HL-60/S4 treated with phorbol 12-myristate 13-acetate at 8.2 ng/mL for 4 days and 3 days (cell line): Measurements from ENCODE around the gene TMEM109.

ENCODE experiments used
- in situ Hi-C: fragments of 300-500 bp; cut with MboI; formaldehyde crosslinking; loops from 2 replicates; pipeline ENCODE4 v1.15.0; 2022; ENCODE audit warnings: low sequenced_read_pairs

TMEM109 gene

DNA sequence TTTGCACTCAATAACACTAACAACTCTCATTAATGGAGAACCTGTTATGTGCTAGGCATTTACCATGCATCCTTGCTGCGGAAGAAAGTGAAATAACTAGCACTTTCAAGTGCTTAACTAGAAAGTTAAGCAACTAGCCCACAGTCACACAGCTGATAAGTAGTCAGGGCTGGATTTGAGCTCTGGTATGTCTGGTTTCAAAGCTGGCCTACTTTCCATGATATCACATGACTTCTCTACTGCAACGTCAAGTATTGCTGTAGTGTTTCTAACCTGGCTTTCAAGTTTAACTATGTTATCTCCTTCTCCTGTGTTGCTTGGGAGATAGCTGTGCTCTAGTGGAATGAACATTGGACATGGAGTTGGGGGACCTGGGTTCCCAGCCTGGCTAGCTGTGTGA is 25.9 kb downstream of the TMEM109 start:
- in situ Hi-C loops = no loop called here

- in situ Hi-C loops = no loop called here
Observed at GRCh38 chr11:60941371-60942119, 27.6 kb downstream of the TMEM109 start.

- in situ Hi-C loops = no loop called here
Observed at GRCh38 chr11:60942219-60942618, 28.3 kb downstream of the TMEM109 start.

GRCh38 chr11:60942970-60943565 is 29.1 kb downstream of the TMEM109 start:
- in situ Hi-C loops = no loop called here

GRCh38 chr11:60944490-60945294 is 30.7 kb downstream of the TMEM109 start:
- in situ Hi-C loops = no loop called here

DNA sequence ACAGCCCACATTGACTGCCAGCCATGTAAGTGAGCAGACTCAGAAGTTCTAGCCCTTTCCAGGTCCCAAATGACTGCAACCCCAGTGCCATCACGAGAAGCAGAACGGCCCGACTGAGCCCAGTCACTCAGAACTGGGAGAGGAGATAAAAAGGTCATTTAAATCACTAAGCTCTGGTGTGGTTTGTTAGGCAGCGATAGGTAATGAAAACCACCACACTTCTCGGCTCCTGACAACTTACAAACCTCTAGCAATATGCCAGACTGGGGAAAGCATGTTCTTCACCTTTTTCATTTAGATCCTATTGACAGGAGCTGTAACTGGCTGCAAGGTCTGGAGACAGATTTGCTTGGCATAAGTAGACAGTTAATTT is 31.3 kb downstream of the TMEM109 start:
- in situ Hi-C loops = no loop called here

DNA sequence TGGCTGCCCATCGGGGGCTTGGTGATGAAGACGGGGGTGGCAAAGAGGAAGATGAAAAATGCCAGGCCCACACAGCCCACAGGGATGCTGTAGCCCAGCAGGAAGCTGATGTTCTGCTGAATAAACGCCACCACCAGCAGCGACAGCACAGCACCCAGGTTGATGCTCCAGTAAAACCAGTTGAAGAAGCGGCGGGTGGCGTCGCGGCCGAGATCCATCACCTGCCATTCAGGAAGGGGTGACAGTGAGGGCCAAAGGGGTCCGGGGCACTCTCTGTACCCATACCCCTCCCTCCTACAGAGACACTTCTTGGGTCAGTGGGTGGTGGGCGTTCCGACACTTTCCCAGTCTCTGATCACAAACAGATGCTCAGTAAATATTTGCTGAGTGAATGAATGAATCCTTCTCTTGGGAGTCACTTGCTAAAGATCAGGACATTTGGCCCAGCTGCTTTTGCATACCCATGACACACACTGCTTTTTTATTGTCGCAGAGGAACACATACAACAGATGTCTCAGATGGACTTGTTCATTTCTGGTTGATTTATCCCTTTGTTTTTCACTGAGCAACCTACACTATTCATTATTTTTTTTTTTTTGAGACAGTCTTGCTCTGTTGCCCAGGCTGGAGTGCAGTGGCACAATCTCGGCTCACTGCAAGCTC is 32.8 kb downstream of the TMEM109 start:
- in situ Hi-C loops = no loop called here

DNA sequence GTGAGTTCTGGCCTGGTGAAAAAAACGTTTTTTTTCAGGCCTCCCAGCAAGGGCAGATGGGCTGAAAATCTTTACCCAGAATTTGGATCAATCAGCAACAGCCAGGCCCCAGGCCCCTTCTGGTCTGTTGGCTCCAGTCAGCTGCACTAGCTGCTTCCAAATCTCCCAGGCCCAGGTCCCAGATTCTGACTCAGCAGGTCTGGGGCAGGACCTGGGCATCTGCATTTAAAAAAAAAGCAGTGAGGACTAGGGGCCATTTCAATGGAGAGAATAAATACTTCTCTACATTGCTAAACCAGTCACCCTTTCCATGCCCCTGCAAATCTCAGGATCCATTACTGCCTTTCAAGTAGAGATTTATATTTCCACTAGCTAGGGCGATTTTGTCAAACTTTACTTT is 33.7 kb downstream of the TMEM109 start:
- in situ Hi-C loops = no loop called here

DNA sequence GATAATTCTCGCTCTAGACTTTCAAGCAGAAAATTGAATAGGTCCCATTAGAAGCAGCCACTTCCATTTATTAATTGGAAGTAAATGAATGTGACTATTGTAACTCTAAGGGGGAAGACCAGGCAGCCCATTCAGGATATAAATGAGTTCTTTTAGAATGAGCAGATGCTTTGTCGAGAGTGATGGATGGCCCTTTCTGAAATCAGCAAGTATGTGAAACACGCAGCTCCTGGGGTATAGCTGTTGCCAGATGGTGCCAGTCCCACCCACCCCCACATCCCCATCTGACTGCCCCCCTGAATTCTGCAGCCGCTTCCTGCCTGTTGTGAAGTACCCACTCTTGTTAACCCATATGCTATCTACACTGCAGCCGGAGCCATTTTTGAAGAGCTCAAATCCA is 34.3 kb downstream of the TMEM109 start:
- in situ Hi-C loops = no loop called here

- in situ Hi-C loops = no loop called here
Observed at GRCh38 chr11:60950024-60950423, 36.1 kb downstream of the TMEM109 start.

DNA sequence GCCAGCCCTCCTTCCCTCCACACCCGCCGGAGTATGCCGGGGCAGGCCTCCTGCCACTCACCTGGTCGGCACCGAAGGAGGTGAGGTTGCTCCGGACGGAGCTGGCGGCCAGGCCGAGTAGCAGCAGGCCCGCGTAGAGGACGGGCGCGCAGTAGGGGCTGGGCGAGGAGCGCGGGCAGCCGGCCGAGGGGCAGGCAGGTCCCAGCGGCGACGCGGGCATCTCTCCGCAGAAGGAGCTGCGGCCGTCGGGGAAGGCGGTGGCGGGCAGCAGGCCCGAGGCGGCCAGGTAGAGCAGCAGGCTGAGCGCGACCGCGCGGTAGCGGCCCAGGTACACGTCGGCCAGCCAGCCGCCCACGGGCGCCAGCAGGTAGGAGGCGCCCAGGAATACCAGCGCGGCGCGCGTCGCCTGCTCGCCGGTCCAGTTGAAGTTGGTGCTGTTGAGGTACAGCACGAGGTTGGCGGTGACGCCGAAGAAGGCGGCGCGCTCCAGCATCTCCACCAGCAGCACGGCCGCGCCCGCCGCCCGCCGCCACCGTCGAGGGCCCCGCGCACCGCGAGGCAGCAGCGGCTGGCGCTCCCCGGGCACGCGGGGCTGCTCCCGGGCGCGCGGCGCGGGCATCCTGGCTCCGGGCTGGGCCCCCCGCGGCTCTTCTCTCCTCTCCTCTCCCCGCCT is 37.1 kb downstream of the TMEM109 start:
- in situ Hi-C loops = no loop called here

GRCh38 chr11:60951606-60951903 is 37.6 kb downstream of the TMEM109 start:
- in situ Hi-C loops = no loop called here

DNA sequence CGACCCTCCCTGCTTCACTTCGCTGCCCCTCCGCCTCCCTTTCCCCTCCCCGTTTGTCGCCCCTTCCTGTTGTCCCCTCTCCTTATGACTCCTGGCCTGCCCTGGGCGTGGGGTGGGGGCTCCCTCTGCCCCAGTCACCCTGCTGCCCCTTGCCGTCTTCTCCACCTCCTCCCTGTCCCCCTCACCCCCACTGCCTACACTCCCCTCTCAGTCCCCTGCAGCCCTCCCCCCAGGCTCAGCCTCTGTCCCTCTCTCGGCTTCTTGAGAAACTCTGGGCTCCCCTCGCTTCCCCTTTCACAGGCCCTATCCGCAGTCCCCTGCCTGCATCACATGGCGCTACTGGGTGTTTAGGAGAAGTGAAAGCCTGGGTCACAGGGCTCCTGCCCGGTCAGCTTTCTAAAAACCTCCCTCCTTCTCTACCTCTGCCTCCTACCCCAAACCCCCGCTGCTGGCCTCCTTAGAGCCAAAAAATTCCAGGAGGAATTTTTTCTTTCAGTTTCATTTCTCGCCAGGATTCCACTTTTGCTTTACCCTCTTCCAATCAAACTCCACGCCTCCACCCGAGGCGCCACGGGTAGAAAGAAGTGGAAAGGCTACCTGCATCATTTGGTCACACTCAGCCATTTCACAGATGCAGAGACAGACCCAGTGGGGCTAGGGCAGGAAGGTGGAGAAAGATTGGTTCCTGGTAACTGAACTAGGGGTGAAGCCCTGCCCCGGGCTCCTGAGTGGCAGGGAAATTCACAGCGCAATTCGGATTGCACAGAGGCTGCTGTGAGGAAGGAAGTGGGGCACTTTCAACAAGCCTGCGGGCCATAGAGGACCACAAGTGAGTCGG is 38.2 kb downstream of the TMEM109 start, which contains the start of gene SLC15A3:
SLC15A3 (minus strand) TSS at position 273 of the 838 bp plus-strand sequence. CDS start 625 bp downstream, outside the sequence.
- in situ Hi-C loops = no loop called here

DNA sequence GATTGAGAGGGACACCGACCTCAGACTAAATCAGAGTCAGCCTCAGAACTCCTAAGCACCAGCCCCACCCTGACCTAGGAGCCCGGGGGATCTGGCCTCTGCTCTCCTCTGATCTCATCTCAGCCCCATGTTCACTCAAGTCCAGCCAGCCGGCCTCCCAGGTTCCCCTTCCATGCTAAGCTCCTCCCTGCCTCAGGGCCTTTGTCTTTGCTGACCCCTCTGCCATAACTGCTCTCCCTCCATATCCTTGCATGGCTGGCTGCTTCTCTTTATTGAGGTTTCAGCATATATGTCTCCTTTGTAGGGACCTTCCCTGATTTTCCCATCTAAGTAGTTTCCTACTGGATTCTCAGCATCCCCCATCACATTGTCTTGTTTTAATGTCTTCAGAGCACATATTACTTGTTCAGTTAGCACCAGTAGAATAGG is 38.8 kb downstream of the TMEM109 start:
- in situ Hi-C loops = no loop called here

DNA sequence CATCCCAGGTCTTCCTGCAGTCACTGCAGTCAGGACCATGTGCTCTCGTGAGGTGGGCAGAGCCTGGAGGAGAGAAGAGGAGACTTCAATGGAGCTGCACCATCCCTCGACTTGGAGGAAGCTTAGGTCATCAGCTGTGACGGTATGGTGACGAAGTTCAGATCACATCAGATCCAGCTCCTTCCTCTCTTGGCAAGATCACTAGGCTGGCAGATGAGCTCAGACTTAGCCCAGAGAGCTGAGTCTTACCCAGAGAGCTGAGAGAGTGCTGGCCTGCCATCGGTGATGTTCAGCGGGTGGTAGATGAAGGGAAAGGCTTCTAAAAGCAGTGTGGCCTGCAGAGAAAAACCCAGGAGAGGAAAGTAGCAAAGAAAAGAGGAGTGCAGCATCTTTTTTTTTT is 39.8 kb downstream of the TMEM109 start:
- in situ Hi-C loops = no loop called here

- in situ Hi-C loops = no loop called here
Observed at GRCh38 chr11:60954421-60954820, 40.5 kb downstream of the TMEM109 start.

DNA sequence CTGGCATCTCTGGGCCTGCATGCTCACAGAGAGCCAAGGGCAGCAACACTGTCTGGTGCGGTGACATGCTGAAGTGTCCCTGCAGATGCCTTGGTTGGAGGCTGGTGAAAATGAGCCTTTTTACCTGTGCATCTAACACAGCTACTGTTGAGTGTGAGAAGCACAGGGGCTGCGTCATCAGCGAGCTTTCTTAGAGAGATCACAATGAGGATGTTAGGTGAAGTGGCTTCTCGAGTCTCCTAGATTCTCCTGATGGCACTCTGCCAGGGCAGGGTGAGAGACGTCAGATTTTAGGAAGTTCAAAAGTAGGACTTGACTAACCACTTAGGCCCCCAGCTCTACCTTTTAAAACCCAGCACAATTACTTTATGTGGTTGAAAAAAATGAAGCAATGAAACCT is 41.6 kb downstream of the TMEM109 start:
- in situ Hi-C loops = no loop called here

DNA sequence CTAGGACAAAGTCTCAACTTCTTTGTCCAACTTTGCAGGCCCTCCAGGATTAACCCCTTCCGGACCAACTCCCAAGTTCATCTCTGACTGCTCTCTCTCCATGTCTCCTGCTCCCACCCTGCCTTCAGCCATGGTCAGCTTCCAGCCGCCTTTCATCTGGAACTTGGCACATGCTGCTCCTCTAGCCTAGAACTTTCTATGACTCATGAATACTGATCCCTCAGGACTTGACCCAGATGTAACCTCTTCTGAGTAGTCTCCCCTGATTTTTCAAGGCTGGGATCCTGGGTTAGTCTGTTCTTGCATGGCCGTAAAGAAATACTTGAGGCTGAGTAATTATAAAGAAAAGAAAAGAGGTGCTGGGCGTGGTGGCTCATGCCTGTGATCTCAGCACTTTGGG is 43.2 kb downstream of the TMEM109 start:
- in situ Hi-C loops = no loop called here

GRCh38 chr11:60959431-60959830 is 45.5 kb downstream of the TMEM109 start:
- in situ Hi-C loops = no loop called here

- in situ Hi-C loops = no loop called here
Observed at GRCh38 chr11:60960405-60960804, 46.4 kb downstream of the TMEM109 start.
